ENCODE results near the gene FMN2.

The FMN2 gene

DNA sequence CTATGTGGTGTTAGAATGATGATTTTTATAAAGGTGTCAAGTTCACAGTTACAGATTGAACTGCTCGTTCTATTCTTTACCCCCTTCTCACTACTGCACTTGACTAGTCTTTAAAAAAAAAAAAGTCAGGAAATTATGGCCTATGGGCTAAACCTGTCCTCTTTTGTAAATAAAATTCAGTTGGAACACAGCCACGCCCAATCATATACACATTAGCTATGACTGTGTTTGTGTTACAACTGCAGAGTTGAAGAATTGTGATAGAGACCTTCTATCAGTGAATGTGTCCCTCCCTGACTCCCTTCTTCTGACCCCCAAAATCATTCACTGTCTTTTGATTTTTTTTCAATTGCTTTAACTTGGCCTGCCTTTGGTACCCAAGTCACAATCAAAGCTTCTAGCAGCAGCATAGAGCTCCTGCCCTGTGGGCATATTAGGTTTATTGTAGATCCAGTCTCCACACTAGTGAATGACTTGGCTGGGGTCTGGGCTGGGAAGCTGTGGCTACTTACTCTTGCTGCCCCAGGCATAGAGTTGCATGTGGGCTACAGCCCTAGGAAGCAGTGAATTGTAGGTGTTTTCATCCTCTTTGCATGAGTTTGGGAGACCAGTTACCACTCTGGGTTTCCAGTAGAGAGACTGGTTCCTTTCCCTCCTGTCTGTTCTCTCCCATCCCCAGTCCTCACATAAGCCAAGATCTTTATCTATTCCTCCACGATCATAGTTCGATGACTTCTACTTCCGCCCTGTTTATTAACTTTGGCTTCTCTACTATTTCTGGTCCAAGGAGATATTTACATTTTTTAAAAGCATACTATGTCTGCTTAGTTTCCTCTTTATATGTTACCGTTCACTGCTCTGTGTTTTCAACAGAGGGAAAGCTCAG lies 249.9 kb downstream of the FMN2 start:
- no peak overlapping the region for H3K27ac ChIP-seq (ENCODE audit: low read depth, low read length)
- H3F3A ChIP-seq (ENCODE audit: control insufficient read depth, insufficient read depth) = no peaks in the 10 kb centered on the region

DNA sequence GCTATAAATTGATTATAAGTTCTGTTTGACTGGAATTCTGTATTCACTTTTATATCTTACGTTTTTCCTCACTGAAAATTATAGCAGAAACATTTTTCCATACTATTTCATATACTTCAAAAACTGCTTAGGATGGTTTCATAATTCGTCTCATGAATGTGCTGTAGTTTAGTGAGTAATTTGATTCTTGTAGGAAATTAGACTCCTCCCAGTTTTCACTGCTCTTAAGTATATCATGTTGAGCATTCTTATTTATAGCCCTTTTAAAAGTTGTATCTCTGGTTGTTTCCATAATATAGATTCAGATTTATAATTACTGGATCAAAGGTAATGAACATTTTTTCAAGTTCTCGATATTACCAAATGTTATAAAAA lies 250.6 kb downstream of the FMN2 start:
- H3K79me2 ChIP-seq (ENCODE audit: control insufficient read depth, low read length) = no peaks in the 10 kb centered on the region
- H3K4me1 ChIP-seq (ENCODE audit: control insufficient read depth, low read length) = no peaks in the 10 kb centered on the region

More for the DNA sequence above, 249.9 kb downstream of the FMN2 start:
- Histone ChIP-seq H3K27me3 (ENCODE audit: control insufficient read depth, low read length) (no peaks in the 10 kb centered on the region), H4K20me1 (ENCODE audit: control insufficient read depth, insufficient read depth, low read depth, low read length) (no peaks in the 10 kb centered on the region), H3K79me2 (ENCODE audit: control insufficient read depth, low read length) (no peaks in the 10 kb centered on the region), H3K4me1 (ENCODE audit: control insufficient read depth, low read length) (no peaks in the 10 kb centered on the region), H3K4me3 (ENCODE audit: low read length) (no peak overlapping the region), H3K36me3 (ENCODE audit: control insufficient read depth, low read length) (no peaks in the 10 kb centered on the region), H3K9me3 (ENCODE audit: control insufficient read depth, insufficient read depth, low read length) (no peaks in the 10 kb centered on the region), H3K9me2 (replicated peaks; ENCODE audit: control insufficient read depth, low read length) (no peaks in the 10 kb centered on the region), H3K4me2 (ENCODE audit: low read length) (no peak overlapping the region)
- TF ChIP-seq, protein P1, sequence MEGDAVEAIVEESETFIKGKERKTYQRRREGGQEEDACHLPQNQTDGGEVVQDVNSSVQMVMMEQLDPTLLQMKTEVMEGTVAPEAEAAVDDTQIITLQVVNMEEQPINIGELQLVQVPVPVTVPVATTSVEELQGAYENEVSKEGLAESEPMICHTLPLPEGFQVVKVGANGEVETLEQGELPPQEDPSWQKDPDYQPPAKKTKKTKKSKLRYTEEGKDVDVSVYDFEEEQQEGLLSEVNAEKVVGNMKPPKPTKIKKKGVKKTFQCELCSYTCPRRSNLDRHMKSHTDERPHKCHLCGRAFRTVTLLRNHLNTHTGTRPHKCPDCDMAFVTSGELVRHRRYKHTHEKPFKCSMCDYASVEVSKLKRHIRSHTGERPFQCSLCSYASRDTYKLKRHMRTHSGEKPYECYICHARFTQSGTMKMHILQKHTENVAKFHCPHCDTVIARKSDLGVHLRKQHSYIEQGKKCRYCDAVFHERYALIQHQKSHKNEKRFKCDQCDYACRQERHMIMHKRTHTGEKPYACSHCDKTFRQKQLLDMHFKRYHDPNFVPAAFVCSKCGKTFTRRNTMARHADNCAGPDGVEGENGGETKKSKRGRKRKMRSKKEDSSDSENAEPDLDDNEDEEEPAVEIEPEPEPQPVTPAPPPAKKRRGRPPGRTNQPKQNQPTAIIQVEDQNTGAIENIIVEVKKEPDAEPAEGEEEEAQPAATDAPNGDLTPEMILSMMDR (IDR thresholded peaks at IDR 0.05; ENCODE audit: low read depth, low read length, poor library complexity, severe bottlenecking) = no peak
- no peak for TF ChIP-seq EZH2phosphoT487 (IDR thresholded peaks at IDR 0.05; ENCODE audit: borderline replicate concordance, low read length)

DNA sequence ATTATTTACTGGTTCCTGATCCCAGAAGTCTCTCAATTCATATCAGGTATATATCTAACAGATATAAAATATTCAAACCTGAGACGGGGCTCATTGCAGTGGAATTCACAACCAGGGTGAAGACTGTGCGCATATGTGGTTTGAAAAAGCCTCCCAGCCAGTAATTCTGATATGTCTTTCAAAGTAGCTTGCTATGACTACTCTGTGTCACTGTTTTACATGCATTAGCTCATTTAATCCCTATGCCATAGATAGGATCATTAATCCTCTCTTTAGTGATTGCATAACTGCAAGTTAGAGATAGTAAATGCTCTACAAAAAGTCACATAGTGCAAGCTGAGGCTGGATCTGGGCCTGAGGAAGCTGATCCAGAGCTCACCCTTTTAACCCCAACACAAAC lies 251.4 kb downstream of the FMN2 start:
- no peak overlapping the region for H3K4me3 ChIP-seq (ENCODE audit: low read length)
- H3K36me3 ChIP-seq (ENCODE audit: control insufficient read depth, low read length) = no peaks in the 10 kb centered on the region
- no peaks in the 10 kb centered on the region for H3F3A ChIP-seq (ENCODE audit: control insufficient read depth, insufficient read depth)
- no peaks in the 10 kb centered on the region for H3K4me1 ChIP-seq (ENCODE audit: control insufficient read depth, low read length)
- no peak overlapping the region for H3K27ac ChIP-seq (ENCODE audit: low read depth, low read length)
- no peak overlapping the region for H3K4me2 ChIP-seq (ENCODE audit: low read length)
- no peaks in the 10 kb centered on the region for H3K9me2 ChIP-seq (replicated peaks; ENCODE audit: control insufficient read depth, low read length)
- no peaks in the 10 kb centered on the region for H4K20me1 ChIP-seq (ENCODE audit: control insufficient read depth, insufficient read depth, low read depth, low read length)
- H3K27me3 ChIP-seq (ENCODE audit: control insufficient read depth, low read length) = no peaks in the 10 kb centered on the region
- TF ChIP-seq, protein P1 (IDR thresholded peaks at IDR 0.05; ENCODE audit: low read depth, low read length, poor library complexity, severe bottlenecking) = no peak
- TF ChIP-seq EZH2phosphoT487 (IDR thresholded peaks at IDR 0.05; ENCODE audit: borderline replicate concordance, low read length) = no peak
- no peaks in the 10 kb centered on the region for H3K79me2 ChIP-seq (ENCODE audit: control insufficient read depth, low read length)
- no peaks in the 10 kb centered on the region for H3K9me3 ChIP-seq (ENCODE audit: control insufficient read depth, insufficient read depth, low read length)

More for the DNA sequence above, 250.6 kb downstream of the FMN2 start:
- H3K27ac ChIP-seq (ENCODE audit: low read depth, low read length) = no peak overlapping the region
- H3K4me3 ChIP-seq (ENCODE audit: low read length) = no peak overlapping the region
- H4K20me1 ChIP-seq (ENCODE audit: control insufficient read depth, insufficient read depth, low read depth, low read length) = no peaks in the 10 kb centered on the region
- H3F3A ChIP-seq (ENCODE audit: control insufficient read depth, insufficient read depth) = no peaks in the 10 kb centered on the region
- no peaks in the 10 kb centered on the region for H3K9me3 ChIP-seq (ENCODE audit: control insufficient read depth, insufficient read depth, low read length)
- no peak for TF ChIP-seq EZH2phosphoT487 (IDR thresholded peaks at IDR 0.05; ENCODE audit: borderline replicate concordance, low read length)
- TF ChIP-seq, protein P1 (IDR thresholded peaks at IDR 0.05; ENCODE audit: low read depth, low read length, poor library complexity, severe bottlenecking) = no peak
- no peaks in the 10 kb centered on the region for H3K36me3 ChIP-seq (ENCODE audit: control insufficient read depth, low read length)
- no peaks in the 10 kb centered on the region for H3K9me2 ChIP-seq (replicated peaks; ENCODE audit: control insufficient read depth, low read length)
- no peaks in the 10 kb centered on the region for H3K27me3 ChIP-seq (ENCODE audit: control insufficient read depth, low read length)
- no peak overlapping the region for H3K4me2 ChIP-seq (ENCODE audit: low read length)

Data from DOHH2 (cell line).